ENCODE measurements around the gene GLT1D1.

- TF ChIP-seq CTCF (conservative IDR thresholded peaks at IDR 0.05; ENCODE audit: low read depth in 2 of 2): no peak
- no peak for TF ChIP-seq JUNB (IDR thresholded peaks at IDR 0.05; ENCODE audit: unreplicated experiment)
- TF ChIP-seq EZH2 (IDR thresholded peaks at IDR 0.05; ENCODE audit: low read depth, unreplicated experiment): no peak
- no peak for TF ChIP-seq REST (IDR thresholded peaks at IDR 0.05; ENCODE audit: unreplicated experiment)
- TF ChIP-seq ETS1 (IDR thresholded peaks at IDR 0.05): no peak
- TF ChIP-seq POLR2AphosphoS5 (IDR thresholded peaks at IDR 0.05; ENCODE audit: low read depth): no peak
- TF ChIP-seq NANOG (IDR thresholded peaks at IDR 0.05; ENCODE audit: borderline replicate concordance): no peak
These were observed 10.7 kb downstream of the GLT1D1 start for GRCh38 chr12:128863957-128864356.
